Uterus (tissue), 4 donors: ENCODE measurements around the gene PRKG1. TPM values are rescaled to one million over a fixed set of nuclear protein-coding genes. Genes with fewer than 3 reads are reported as not detected.
"Not testable (repeated sequence)": the region's sequence is repeated elsewhere in the genome, so short reads cannot be mapped to it uniquely, and the experiment has no call there.

Experiments used
- DNase-seq, 2 donors: peaks; one replicate each; pipeline ENCODE4 v3.0.0-alpha.2; 2019 to 2020
- H3K27ac ChIP-seq, 2 donors: fragments of 200-600 bp; sonication (generic); 1 replicate in 1 of 2; 2 replicates in 1 of 2; pipeline ENCODE4 v1.5.1; 2016 to 2018
- H3K27me3 ChIP-seq, 2 donors: fragments of 200-600 bp; sonication (generic); one replicate each; pipeline ENCODE4 v1.5.1; 2018 to 2019; ENCODE audit warnings: control low read depth in 1 of 2
- H3K36me3 ChIP-seq, 2 donors: fragments of 200-600 bp; sonication (generic); one replicate each; pipeline ENCODE4 v1.5.1; 2019; ENCODE audit warnings: control low read depth in 1 of 2
- H3K4me1 ChIP-seq, 2 donors: fragments of 200-600 bp; sonication (generic); one replicate each; pipeline ENCODE4 v1.5.1; 2018 to 2019; ENCODE audit warnings: control low read depth in 1 of 2
- H3K4me3 ChIP-seq, 2 donors: fragments of 200-600 bp; sonication (generic); 1 replicate in 1 of 2; 2 replicates in 1 of 2; pipeline ENCODE4 v1.5.1; 2018 to 2019; ENCODE audit warnings: mild to moderate bottlenecking in 1 of 2
- H3K9me3 ChIP-seq, 2 donors: fragments of 200-600 bp; sonication (generic); one replicate each; pipeline ENCODE4 v1.5.1; 2019; ENCODE audit warnings: control low read depth in 1 of 2
- CTCF ChIP-seq, 4 experiments: fragments of 200-600 bp in 2 of 4; fragments of 450-650 bp in 2 of 4; sonication (generic) in 2 of 4; IDR thresholded peaks; one replicate each; pipeline ENCODE4 v1.5.1; 2016 to 2019; ENCODE audit warnings: antibody characterized with exemption in 4 of 4, mild to moderate bottlenecking in 2 of 4, moderate library complexity in 1 of 4
- POLR2A ChIP-seq, 2 donors: fragments of 450-650 bp; IDR thresholded peaks; one replicate each; pipeline ENCODE4 v1.6.1; 2016; ENCODE audit warnings: antibody characterized with exemption in 2 of 2, mild to moderate bottlenecking in 1 of 2, moderate library complexity in 1 of 2
- intact Hi-C: fragments of 100-400 bp; cut with DNase I; formaldehyde crosslinking; loops from one replicate; pipeline ENCODE4 v1.15.1; 2023; ENCODE audit warnings: low total_unique reads
- total RNA-seq, 4 donors: library from RNA; depleted of rRNA in 3 of 4; stranded (reverse); fragments of >200 nt in 3 of 4; gene quantifications; one replicate each; pipeline versions ENCODE4 v1.1.0 to v1.2.4, GENCODE V29; 2014 to 2023
- donor health status: DM: yes; HTN: yes; CAD: no.

PRKG1 gene
- total RNA-seq, 4 donors from 2014 or later = 32.4 to 136 (median 69.6) TPM

- no peak for TF ChIP-seq CTCF (IDR thresholded peaks at IDR 0.05)
- TF ChIP-seq POLR2A (IDR thresholded peaks at IDR 0.05) = no peak
- DNase-seq = no peak
- H3K4me3 ChIP-seq = no peak overlapping the region
- H3K36me3 ChIP-seq = no peaks in the 10 kb centered on the region
- no peak overlapping the region for H3K27ac ChIP-seq
- H3K27me3 ChIP-seq = no peaks in the 10 kb centered on the region
- intact Hi-C loops = no loop called here
- no peaks in the 10 kb centered on the region for H3K4me1 ChIP-seq
- H3K9me3 ChIP-seq = no peaks in the 10 kb centered on the region
These were observed 1116.8 kb downstream of the PRKG1 start for GRCh38 chr10:52191049-52191448.

DNA sequence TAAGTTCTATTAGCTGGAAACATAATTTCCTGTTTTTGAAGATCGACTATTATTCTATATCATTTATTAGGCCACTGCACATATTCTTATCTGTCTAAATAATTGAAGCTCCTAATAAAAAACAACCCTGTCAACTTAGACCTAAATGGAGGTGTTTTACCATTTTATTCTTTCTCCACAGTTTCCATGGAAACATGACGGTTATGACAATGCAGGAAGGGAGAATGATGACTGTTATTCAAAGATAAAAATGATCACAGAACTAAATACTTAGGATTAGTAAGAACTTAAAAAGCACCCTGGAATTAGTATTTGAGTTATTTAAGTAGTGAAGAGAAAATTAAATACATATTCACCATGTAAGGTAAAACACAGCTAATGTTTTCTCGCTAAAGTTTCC lies 1119.9 kb downstream of the PRKG1 start:
- DNase-seq = no peak
- intact Hi-C loops = no loop called here
- no peaks in the 10 kb centered on the region for H3K36me3 ChIP-seq
- H3K9me3 ChIP-seq = no peaks in the 10 kb centered on the region
- no peaks in the 10 kb centered on the region for H3K27me3 ChIP-seq
- H3K4me3 ChIP-seq = no peak overlapping the region
- no peak overlapping the region for H3K27ac ChIP-seq
- TF ChIP-seq CTCF (IDR thresholded peaks at IDR 0.05) = no peak
- no peak for TF ChIP-seq POLR2A (IDR thresholded peaks at IDR 0.05)
- no peaks in the 10 kb centered on the region for H3K4me1 ChIP-seq

DNA sequence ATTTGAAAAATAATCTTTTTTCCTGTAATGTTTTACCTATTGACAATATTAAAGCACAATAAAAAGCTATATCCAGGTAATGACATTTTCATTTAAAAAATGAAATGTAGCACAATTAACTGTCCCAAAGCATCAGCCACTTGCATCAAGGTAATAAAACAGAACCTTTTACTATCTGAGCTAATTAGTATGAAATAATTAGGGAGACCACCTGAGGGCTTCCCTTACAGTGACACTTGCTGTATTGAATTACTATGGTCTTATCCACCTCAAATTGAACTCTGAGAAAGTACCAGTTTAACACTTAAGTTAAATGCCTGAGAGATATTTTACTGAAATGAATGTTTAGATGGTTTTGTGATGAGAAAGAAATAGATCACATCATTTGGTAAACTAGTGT lies 1120.4 kb downstream of the PRKG1 start:
- H3K4me1 ChIP-seq = no peaks in the 10 kb centered on the region
- intact Hi-C loops = no loop called here
- DNase-seq = no peak
- H3K36me3 ChIP-seq = no peaks in the 10 kb centered on the region
- H3K4me3 ChIP-seq = no peak overlapping the region
- no peak overlapping the region for H3K27ac ChIP-seq
- no peaks in the 10 kb centered on the region for H3K27me3 ChIP-seq
- no peaks in the 10 kb centered on the region for H3K9me3 ChIP-seq
- no peak for TF ChIP-seq CTCF (IDR thresholded peaks at IDR 0.05)
- TF ChIP-seq POLR2A (IDR thresholded peaks at IDR 0.05) = no peak

GRCh38 chr10:52197098-52197497 lies 1122.8 kb downstream of the PRKG1 start:
- intact Hi-C loops = no loop called here
- no peaks in the 10 kb centered on the region for H3K4me1 ChIP-seq
- TF ChIP-seq POLR2A (IDR thresholded peaks at IDR 0.05) (no peak), CTCF (IDR thresholded peaks at IDR 0.05) (no peak)
- no peak overlapping the region for H3K27ac ChIP-seq
- DNase-seq = no peak
- H3K9me3 ChIP-seq = no peaks in the 10 kb centered on the region
- H3K4me3 ChIP-seq = no peak overlapping the region
- no peaks in the 10 kb centered on the region for H3K27me3 ChIP-seq
- H3K36me3 ChIP-seq = no peaks in the 10 kb centered on the region

- H3K27ac ChIP-seq = no peak overlapping the region
These were observed 1124.3 kb downstream of the PRKG1 start for GRCh38 chr10:52198540-52198939.

DNA sequence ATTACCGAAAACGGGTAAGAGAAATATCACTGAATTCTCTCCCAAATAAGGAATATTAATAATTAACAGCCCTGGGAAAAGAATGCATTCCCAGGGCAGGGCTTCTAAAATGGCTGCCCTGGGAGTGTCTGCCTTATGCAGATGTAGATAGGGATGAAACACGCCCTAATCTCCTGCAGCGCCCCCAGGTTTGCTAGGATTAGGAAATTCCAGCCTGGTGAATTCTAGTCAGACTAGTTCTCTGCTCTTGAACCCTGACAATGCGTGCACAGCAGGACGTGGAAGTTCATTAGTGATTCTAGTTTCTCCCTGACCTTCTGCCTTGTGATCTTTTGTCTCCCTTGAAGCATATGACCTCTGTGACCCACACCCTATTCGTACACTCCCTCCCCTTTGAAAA lies 1130.6 kb downstream of the PRKG1 start:
- DNase-seq, H3K27ac ChIP-seq, H3K9me3 ChIP-seq: not testable (repeated sequence)

More at GRCh38 chr10:52198540-52198939, 1124.3 kb downstream of the PRKG1 start:
- Histone ChIP-seq H3K4me3 (no peak overlapping the region), H3K27me3 (no peaks in the 10 kb centered on the region), H3K4me1 (no peaks in the 10 kb centered on the region), H3K9me3 (no peaks in the 10 kb centered on the region), H3K36me3 (no peaks in the 10 kb centered on the region)
- intact Hi-C loops = no loop called here
- TF ChIP-seq POLR2A (IDR thresholded peaks at IDR 0.05) = no peak
- no peak for TF ChIP-seq CTCF (IDR thresholded peaks at IDR 0.05)
- no peak for DNase-seq

More for the DNA sequence above, 1130.6 kb downstream of the PRKG1 start:
- intact Hi-C loops, H3K4me3 ChIP-seq, H3K4me1 ChIP-seq, H3K27me3 ChIP-seq, H3K36me3 ChIP-seq: not testable (repeated sequence)
